Testis (tissue), 3 donors: Measurements from ENCODE around the gene ADAM21. TPM values are rescaled to one million over a fixed set of nuclear protein-coding genes. Genes with fewer than 3 reads are reported as not detected.

Experiments
- DNase-seq: peaks from one replicate; pipeline ENCODE4 v3.0.0-alpha.2; 2019
- H3K27ac ChIP-seq, 2 donors: fragments of 200-600 bp; sonication (generic); one replicate each; pipeline ENCODE4 v1.5.1; 2019
- H3K27me3 ChIP-seq: fragments of 200-600 bp; sonication (generic); one replicate; pipeline ENCODE4 v1.5.1; 2019
- H3K36me3 ChIP-seq: fragments of 200-600 bp; sonication (generic); one replicate; pipeline ENCODE4 v1.5.1; 2017; ENCODE audit warnings: low read depth; ENCODE audit errors: missing control alignments
- H3K4me1 ChIP-seq: fragments of 200-600 bp; sonication (generic); one replicate; pipeline ENCODE4 v1.5.1; 2019
- H3K4me3 ChIP-seq, 2 donors: fragments of 200-600 bp; sonication (generic); one replicate each; pipeline ENCODE4 v1.5.1; 2017 to 2019
- H3K9me3 ChIP-seq: fragments of 200-600 bp; sonication (generic); one replicate; pipeline ENCODE4 v1.5.1; 2017
- POLR2A ChIP-seq: fragments of 450-650 bp; IDR thresholded peaks from one replicate; pipeline ENCODE4 v1.6.1; 2017; ENCODE audit warnings: antibody characterized with exemption, mild to moderate bottlenecking, moderate library complexity
- WGBS, 2 donors: methylation state at CpG; one replicate each; pipeline ENCODE4 v1.1.5; 2018; 5-methylcytosine and 5-hydroxymethylcytosine counted together
- intact Hi-C: fragments of 100-400 bp; cut with DNase I; formaldehyde crosslinking; loops from one replicate; pipeline ENCODE4 v1.15.1; 2023; ENCODE audit warnings: low total_unique reads
- polyA plus RNA-seq: library from polyadenylated mRNA; stranded (reverse); fragments of 350-450 nt; fragmentation: Illumina TruSeq; extraction: RNeasy Lipid Tissue Mini Kit (QIAGEN cat#74804); gene quantifications from one replicate; pipeline ENCODE4 v1.2.3, GENCODE V29; 2014; ENCODE audit warnings: low read depth, low replicate concordance; ENCODE audit not compliant: insufficient read depth
- small RNA-seq, 2 donors: library from RNA; depleted of rRNA; stranded (forward); fragments of <200 nt; gene quantifications; one replicate each; pipeline ENCODE3, GENCODE V24; 2016
- total RNA-seq, 2 donors: library from RNA; depleted of rRNA; stranded (reverse); fragments of >200 nt; gene quantifications; one replicate each; pipeline ENCODE4 v1.2.3, GENCODE V29; 2016
- TF ChIP-seq, protein P1 (sequence below), 3 experiments: fragments of 450-650 bp in 2 of 3; fragments of 200-600 bp in 1 of 3; sonication (generic) in 1 of 3; IDR thresholded peaks; one replicate each; pipeline ENCODE4 v1.5.1; 2016 to 2019; ENCODE audit warnings: antibody characterized with exemption in 3 of 3, mild to moderate bottlenecking in 2 of 3, moderate library complexity in 1 of 3

ADAM21 gene
- total and polyA plus RNA-seq, 3 donors from 2014 or later: 4.6 to 15.6 (median 13.7) TPM

DNA sequence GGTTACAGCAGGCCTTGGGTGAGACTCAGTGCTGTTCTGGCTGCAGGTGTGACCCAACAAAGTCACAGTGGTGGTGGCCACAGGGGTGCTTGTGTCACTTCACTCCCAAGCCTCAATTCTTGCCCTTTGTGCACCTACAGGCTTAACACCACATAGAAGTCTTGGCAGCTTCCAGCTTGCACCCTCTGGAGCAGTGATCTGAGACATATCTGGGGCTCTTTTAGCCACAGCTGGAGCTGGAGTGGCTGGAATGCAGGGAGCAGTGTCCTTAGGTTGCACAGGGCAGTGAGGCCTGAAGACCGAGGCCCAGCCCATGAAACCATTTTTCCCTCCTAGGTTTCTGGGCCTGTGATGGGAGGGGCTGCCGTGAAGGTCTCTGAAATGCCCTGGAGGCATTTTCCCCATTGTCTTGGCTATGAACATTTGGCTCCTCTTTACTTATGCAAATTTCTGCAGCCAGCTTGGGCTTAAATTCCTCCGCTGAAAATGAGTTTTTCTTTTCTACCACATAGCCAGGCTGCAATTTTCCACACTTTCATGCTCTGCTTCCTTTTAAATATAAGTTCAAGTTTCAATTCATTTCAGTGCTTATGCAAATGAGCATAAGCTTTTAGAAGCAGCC lies 37.7 kb downstream of the ADAM21 start:
- Histone ChIP-seq H3K4me3 (no peak overlapping the region), H3K36me3 (no peaks in the 10 kb centered on the region)
- TF ChIP-seq, protein P1, sequence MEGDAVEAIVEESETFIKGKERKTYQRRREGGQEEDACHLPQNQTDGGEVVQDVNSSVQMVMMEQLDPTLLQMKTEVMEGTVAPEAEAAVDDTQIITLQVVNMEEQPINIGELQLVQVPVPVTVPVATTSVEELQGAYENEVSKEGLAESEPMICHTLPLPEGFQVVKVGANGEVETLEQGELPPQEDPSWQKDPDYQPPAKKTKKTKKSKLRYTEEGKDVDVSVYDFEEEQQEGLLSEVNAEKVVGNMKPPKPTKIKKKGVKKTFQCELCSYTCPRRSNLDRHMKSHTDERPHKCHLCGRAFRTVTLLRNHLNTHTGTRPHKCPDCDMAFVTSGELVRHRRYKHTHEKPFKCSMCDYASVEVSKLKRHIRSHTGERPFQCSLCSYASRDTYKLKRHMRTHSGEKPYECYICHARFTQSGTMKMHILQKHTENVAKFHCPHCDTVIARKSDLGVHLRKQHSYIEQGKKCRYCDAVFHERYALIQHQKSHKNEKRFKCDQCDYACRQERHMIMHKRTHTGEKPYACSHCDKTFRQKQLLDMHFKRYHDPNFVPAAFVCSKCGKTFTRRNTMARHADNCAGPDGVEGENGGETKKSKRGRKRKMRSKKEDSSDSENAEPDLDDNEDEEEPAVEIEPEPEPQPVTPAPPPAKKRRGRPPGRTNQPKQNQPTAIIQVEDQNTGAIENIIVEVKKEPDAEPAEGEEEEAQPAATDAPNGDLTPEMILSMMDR (IDR thresholded peaks at IDR 0.05): no peak
- no peak for TF ChIP-seq POLR2A

DNA sequence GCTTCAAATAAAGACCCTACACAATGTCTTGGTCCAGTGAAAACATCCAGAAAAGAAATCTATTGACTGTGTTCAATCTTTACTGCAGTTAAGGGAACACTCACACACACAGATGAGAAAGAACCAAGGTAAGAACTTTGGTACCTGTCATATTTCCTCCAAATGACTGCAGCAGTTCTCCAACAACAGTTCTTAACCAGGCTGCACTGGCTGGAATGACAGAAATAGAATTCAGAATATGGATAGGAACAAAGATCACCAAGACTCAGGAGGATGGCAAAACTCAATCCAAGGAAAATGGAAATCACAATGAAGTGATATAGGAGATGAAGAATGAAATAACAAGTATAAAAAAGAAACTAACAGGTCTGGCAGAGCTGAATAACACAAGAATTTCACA lies 46.2 kb downstream of the ADAM21 start:
- H3K27me3 ChIP-seq: no peaks in the 10 kb centered on the region
- no peaks in the 10 kb centered on the region for H3K4me1 ChIP-seq
- H3K4me3 ChIP-seq: no peak overlapping the region
- H3K36me3 ChIP-seq: no peaks in the 10 kb centered on the region
- intact Hi-C loops: no loop called here
- TF ChIP-seq, protein P1 (IDR thresholded peaks at IDR 0.05): no peak
- TF ChIP-seq POLR2A: no peak
- DNase-seq: no peak
- no peak overlapping the region for H3K27ac ChIP-seq
- H3K9me3 ChIP-seq: no peaks in the 10 kb centered on the region

More for the DNA sequence above, 37.7 kb downstream of the ADAM21 start:
- DNase-seq: no peak
- 66 to 84% methylated on average over 2 to 3 of the region's 3 CpGs for WGBS, 2 donors
- no peak overlapping the region for H3K27ac ChIP-seq
- intact Hi-C loops: no loop called here
- H3K4me1 ChIP-seq: no peaks in the 10 kb centered on the region
- H3K27me3 ChIP-seq: no peaks in the 10 kb centered on the region
- no peaks in the 10 kb centered on the region for H3K9me3 ChIP-seq

Small RNAs within 50 kb of the gene (small RNA-seq; reads per million reads assigned to genes)
- 0 reads per million in 2 donors for gene RNU6-659P

Other genes with a start within 250 kb of the ADAM21 start
- gene COX16, start 92.5 kb upstream of the ADAM21 start, total RNA-seq: 10 to 100 TPM; 13.3 to 17.8 TPM
- 24.9 TPM for gene COX16, start 92.5 kb upstream of the ADAM21 start, polyA plus RNA-seq
- gene SYNJ2BP, start 35.1 kb upstream of the ADAM21 start, total RNA-seq: 10 to 100 TPM; 16.2 to 21.9 TPM
- gene SYNJ2BP, start 35.1 kb upstream of the ADAM21 start, polyA plus RNA-seq: 59.9 TPM
- 1 to 10 TPM; 4.0 to 9.6 TPM for gene ADAM20, start 82.8 kb downstream of the ADAM21 start, total RNA-seq
- 9.5 TPM for gene ADAM20, start 82.8 kb downstream of the ADAM21 start, polyA plus RNA-seq
- gene MED6, start 148.5 kb downstream of the ADAM21 start, total RNA-seq: 10 to 100 TPM; 60.6 to 63.0 TPM
- gene MED6, start 148.5 kb downstream of the ADAM21 start, polyA plus RNA-seq: 24.8 TPM
- 1 to 10 TPM; 2.4 TPM for gene TTC9, start 189.7 kb downstream of the ADAM21 start, total RNA-seq
- 1.5 TPM for gene TTC9, start 189.7 kb downstream of the ADAM21 start, polyA plus RNA-seq